Measurements from ENCODE around the gene KIT. TPM values are rescaled to one million over a fixed set of nuclear protein-coding genes. Genes with fewer than 3 reads are reported as not detected.
A peak's percentile ranks its signal among the peaks of the same experiment; 100 is the strongest.

The KIT gene
- total and polyA plus RNA-seq, 2 of the 4 experiments (the other 2 are of a cell fraction) = 3.3 to 5.9 TPM

DNA sequence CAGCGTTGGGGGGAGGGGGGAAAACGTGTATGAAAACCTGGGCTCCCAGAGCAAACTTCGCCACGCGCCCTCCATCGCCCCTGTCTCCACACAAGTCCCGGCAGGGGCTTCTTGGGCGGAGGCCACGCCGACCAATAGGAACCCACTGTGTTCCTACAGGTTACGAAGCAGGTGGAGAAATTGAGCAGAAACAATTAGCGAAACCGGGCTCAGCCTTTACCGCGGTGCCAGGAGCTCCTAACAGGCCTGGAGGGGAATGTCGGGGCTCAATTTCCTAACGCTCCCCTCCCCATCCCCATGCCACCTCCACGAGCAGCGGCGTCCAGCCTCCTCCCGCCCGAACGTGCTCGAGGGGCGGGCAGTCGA lies 589 bp upstream of the KIT start:
- H3K18ac ChIP-seq (ENCODE audit: low read depth, low read length) = no peak overlapping the region
- peaks cover 23% of the 10 kb centered on the region for H3K27me3 ChIP-seq (ENCODE audit: control insufficient read depth, insufficient read depth, low read length)
- no peak overlapping the region for H2BK5ac ChIP-seq (ENCODE audit: low read depth, low read length, poor library complexity, severe bottlenecking)
- no TSS peak for BruUV-seq (replicated peaks)
- ATAC-seq (ENCODE audit: low read depth) (no peak), DNase-seq (no peak)
- no peak overlapping the region for H2BK120ac ChIP-seq (ENCODE audit: low read depth, low read length)
- no peak overlapping the region for H3K4ac ChIP-seq (ENCODE audit: low read depth, low read length)
- no peak overlapping the region for H2BK15ac ChIP-seq (ENCODE audit: low read depth, low read length)
- H3K4me3 ChIP-seq (ENCODE audit: insufficient read depth, low read depth, low read length) = peak overlapping the region; percentile 74
- peaks cover 15% of the 10 kb centered on the region for H3K4me1 ChIP-seq (ENCODE audit: control insufficient read depth, insufficient read depth, low read length)
- ChIA-PET POLR2A (ENCODE audit: unreplicated experiment) (no interaction called here), CTCF (interaction anchor here (0.6 to 0.9 kb wide), 4 partner anchors 115 to 1215 kb away, joined by 3 read pairs; no protein-coding TSS in a partner anchor)
- H4K91ac ChIP-seq (ENCODE audit: insufficient read depth, low read depth, low read length) = no peak overlapping the region
- no peak overlapping the region for H3K14ac ChIP-seq (replicated peaks; ENCODE audit: low read depth, low read length)
- H3K56ac ChIP-seq (ENCODE audit: extremely low read depth, insufficient read depth, low read length) = no peak overlapping the region
- peaks cover 9 to 28% of the 10 kb centered on the region in 2 experiments; a peak in 3 of 4 replicates for H3K79me1 ChIP-seq (ENCODE audit: low read depth in 1 of 2, low read length in 2 of 2)
- no peaks in the 10 kb centered on the region for H3K9me3 ChIP-seq (ENCODE audit: control insufficient read depth, insufficient read depth, low read length)
- in situ Hi-C loops (cut with MboI; ENCODE audit: low sequenced_read_pairs) (no loop called here), intact Hi-C loops (cut with micrococcal nuclease) (loop anchor here (5.0 kb wide), 2 partner anchors 125 to 335 kb away; no protein-coding TSS in a partner anchor), dilution Hi-C loops (cut with HindIII; ENCODE audit: low sequenced_read_pairs, unreplicated experiment) (no loop called here)
- H3K9me1 ChIP-seq (ENCODE audit: insufficient read depth, low read length) = peaks cover 6% of the 10 kb centered on the region
- H3K23ac ChIP-seq (ENCODE audit: low read depth, low read length) = peak overlapping the region; percentile 11; the same call in 1 of the 2 replicates
- H4K5ac ChIP-seq (ENCODE audit: low read depth, low read length) = no peak overlapping the region
- H2AK9ac ChIP-seq (replicated peaks; ENCODE audit: low read depth, low read length, poor library complexity) = peak overlapping the region; percentile 70
- H2AFZ ChIP-seq (replicated peaks; ENCODE audit: low read length, poor library complexity) = peak overlapping the region; percentile 90
- no peaks in the 10 kb centered on the region for H3K36me3 ChIP-seq (ENCODE audit: control insufficient read depth, insufficient read depth, low read length)
- H4K8ac ChIP-seq (ENCODE audit: low read depth in 2 of 2, low read length in 2 of 2) = no peak overlapping the region
- no peak overlapping the region for H3K27ac ChIP-seq (ENCODE audit: insufficient read depth, low read length)
- 2% methylated on average over 8 of the region's 26 CpGs; no CpG with 5 or more reads in 1 of the 2 experiments for WGBS, 2 experiments (ENCODE audit: extremely low coverage in 2 of 2, insufficient read length in 1 of 2)
- TF ChIP-seq CHD1 (IDR thresholded peaks at IDR 0.05; ENCODE audit: low read depth, low read length) (no peak), RAD21 (IDR thresholded peaks at IDR 0.05; ENCODE audit: low read length) (no peak), FOS (IDR thresholded peaks at IDR 0.05; ENCODE audit: low read depth, low read length) (no peak), POLR2A (IDR thresholded peaks at IDR 0.05; ENCODE audit: low read depth, low read length) (no peak), NFE2L2 (IDR thresholded peaks at IDR 0.05; ENCODE audit: low read depth, low read length) (no peak), RFX5 (IDR thresholded peaks at IDR 0.05; ENCODE audit: low read depth, low read length) (no peak), MXI1 (IDR thresholded peaks at IDR 0.05; ENCODE audit: borderline replicate concordance, low read depth, low read length) (no peak), MAZ (IDR thresholded peaks at IDR 0.05; ENCODE audit: borderline replicate concordance, low read depth, low read length) (no peak), RCOR1 (IDR thresholded peaks at IDR 0.05; ENCODE audit: insufficient replicate concordance, low read length) (no peak), SMC3 (IDR thresholded peaks at IDR 0.05; ENCODE audit: low read depth, low read length) (no peak), CEBPB (IDR thresholded peaks at IDR 0.05; ENCODE audit: low read depth, low read length) (no peak), BHLHE40 (IDR thresholded peaks at IDR 0.05; ENCODE audit: low read depth, low read length) (no peak), MAFK (IDR thresholded peaks at IDR 0.05; ENCODE audit: low read depth, low read length) (no peak)
- TF ChIP-seq, protein P1, sequence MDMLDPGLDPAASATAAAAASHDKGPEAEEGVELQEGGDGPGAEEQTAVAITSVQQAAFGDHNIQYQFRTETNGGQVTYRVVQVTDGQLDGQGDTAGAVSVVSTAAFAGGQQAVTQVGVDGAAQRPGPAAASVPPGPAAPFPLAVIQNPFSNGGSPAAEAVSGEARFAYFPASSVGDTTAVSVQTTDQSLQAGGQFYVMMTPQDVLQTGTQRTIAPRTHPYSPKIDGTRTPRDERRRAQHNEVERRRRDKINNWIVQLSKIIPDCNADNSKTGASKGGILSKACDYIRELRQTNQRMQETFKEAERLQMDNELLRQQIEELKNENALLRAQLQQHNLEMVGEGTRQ (IDR thresholded peaks at IDR 0.05; ENCODE audit: low read depth, low read length) = no peak
- TF ChIP-seq, protein P2, sequence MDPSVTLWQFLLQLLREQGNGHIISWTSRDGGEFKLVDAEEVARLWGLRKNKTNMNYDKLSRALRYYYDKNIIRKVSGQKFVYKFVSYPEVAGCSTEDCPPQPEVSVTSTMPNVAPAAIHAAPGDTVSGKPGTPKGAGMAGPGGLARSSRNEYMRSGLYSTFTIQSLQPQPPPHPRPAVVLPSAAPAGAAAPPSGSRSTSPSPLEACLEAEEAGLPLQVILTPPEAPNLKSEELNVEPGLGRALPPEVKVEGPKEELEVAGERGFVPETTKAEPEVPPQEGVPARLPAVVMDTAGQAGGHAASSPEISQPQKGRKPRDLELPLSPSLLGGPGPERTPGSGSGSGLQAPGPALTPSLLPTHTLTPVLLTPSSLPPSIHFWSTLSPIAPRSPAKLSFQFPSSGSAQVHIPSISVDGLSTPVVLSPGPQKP (IDR thresholded peaks at IDR 0.05; ENCODE audit: borderline replicate concordance, low read depth, low read length) = no peak
- TF ChIP-seq, protein P3, sequence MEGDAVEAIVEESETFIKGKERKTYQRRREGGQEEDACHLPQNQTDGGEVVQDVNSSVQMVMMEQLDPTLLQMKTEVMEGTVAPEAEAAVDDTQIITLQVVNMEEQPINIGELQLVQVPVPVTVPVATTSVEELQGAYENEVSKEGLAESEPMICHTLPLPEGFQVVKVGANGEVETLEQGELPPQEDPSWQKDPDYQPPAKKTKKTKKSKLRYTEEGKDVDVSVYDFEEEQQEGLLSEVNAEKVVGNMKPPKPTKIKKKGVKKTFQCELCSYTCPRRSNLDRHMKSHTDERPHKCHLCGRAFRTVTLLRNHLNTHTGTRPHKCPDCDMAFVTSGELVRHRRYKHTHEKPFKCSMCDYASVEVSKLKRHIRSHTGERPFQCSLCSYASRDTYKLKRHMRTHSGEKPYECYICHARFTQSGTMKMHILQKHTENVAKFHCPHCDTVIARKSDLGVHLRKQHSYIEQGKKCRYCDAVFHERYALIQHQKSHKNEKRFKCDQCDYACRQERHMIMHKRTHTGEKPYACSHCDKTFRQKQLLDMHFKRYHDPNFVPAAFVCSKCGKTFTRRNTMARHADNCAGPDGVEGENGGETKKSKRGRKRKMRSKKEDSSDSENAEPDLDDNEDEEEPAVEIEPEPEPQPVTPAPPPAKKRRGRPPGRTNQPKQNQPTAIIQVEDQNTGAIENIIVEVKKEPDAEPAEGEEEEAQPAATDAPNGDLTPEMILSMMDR (conservative IDR thresholded peaks at IDR 0.05; ENCODE audit: low read depth, low read length) = no peak
- H2BK20ac ChIP-seq (ENCODE audit: low read depth, low read length) = no peak overlapping the region
- no peak overlapping the region for H3K9ac ChIP-seq (ENCODE audit: low read depth, low read length)
- H4K20me1 ChIP-seq (ENCODE audit: insufficient read depth, low read length) = peaks cover 3% of the 10 kb centered on the region; the same call in 1 of the 2 replicates
- no peak overlapping the region for H2AK5ac ChIP-seq (ENCODE audit: low read depth, low read length)
- peak overlapping the region; percentile 69 for H3K4me2 ChIP-seq (ENCODE audit: low read depth, low read length)

Data from IMR-90 (cell line).